Activated CD8-positive, alpha-beta T cell treated with anti-CD3 and anti-CD28 coated beads, Interleukin-2, amount 10 ng/mL, durations not matched to agents 7 days and 5 days (primary cell): ENCODE measurements around the gene SPEN. TPM values are rescaled to one million over a fixed set of nuclear protein-coding genes. Genes with fewer than 3 reads are reported as not detected.
"Not testable (repeated sequence)": the region's sequence is repeated elsewhere in the genome, so short reads cannot be mapped to it uniquely, and the experiment has no call there.

Experiments used
- ATAC-seq: fragments of 150-1000 bp; cut with Tn5 transposase; one replicate; pipeline ENCODE4 v1.10.0; 2021; ENCODE audit warnings: moderate library complexity
- CTCF ChIA-PET: fragments of 350-600 bp; sonication (Branson Sonifier 250); formaldehyde crosslinking; loops from one replicate; lab custom pipeline; 2021; ENCODE audit warnings: antibody characterized with exemption; lab: Charles Lee
- POLR2A ChIA-PET: fragments of 350-600 bp; sonication (Branson Sonifier 250); formaldehyde crosslinking; loops from one replicate; lab custom pipeline; 2021; ENCODE audit warnings: antibody characterized with exemption; lab: Charles Lee
- DNase-seq: peaks from one replicate; pipeline ENCODE4 v3.0.0-alpha.2; 2020
- H3K27ac Mint-ChIP-seq: one replicate; pipeline ENCODE4 v1.8.0; 2021; ENCODE audit warnings: mild to moderate bottlenecking, mixed read lengths
- H3K27me3 Mint-ChIP-seq: one replicate; pipeline ENCODE4 v1.8.0; 2021; ENCODE audit warnings: low read depth, mixed read lengths
- H3K36me3 Mint-ChIP-seq: one replicate; pipeline ENCODE4 v1.8.0; 2021; ENCODE audit warnings: low read depth, mixed read lengths
- H3K4me1 Mint-ChIP-seq: one replicate; pipeline ENCODE4 v1.8.0; 2021; ENCODE audit warnings: low read depth, mixed read lengths
- H3K4me3 Mint-ChIP-seq: one replicate; pipeline ENCODE4 v1.8.0; 2021; ENCODE audit warnings: mild to moderate bottlenecking, mixed read lengths
- H3K9me3 Mint-ChIP-seq: one replicate; pipeline ENCODE4 v1.8.0; 2022; ENCODE audit warnings: mixed read lengths; ENCODE audit not compliant: insufficient read depth
- total RNA-seq, 2 experiments: library from RNA; stranded (reverse); gene quantifications; one replicate each; pipeline ENCODE4 v1.2.3, GENCODE V29; 2021

Gene SPEN
- total RNA-seq, 2 experiments from 2014 or later, result 65.0 to 66.3 TPM

DNA sequence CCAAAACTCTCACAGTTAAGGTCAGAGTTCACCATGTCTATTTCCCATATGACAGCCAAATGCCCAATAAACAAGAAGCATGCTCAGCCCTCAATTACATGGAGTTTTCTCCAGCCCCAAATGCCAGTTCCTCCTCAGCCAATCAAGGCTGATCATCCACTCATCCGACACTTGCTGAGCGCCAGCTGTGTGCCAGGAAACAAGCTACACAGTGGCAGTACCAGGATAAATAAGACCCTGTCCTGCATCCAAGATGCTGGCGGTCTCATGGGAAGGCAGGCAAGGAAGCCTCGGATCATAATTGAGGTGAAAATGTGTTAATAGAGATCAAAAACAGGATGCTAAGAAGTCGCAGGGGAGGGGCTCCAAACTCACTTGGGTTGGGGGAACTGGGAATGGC is 120.7 kb downstream of the SPEN start:
- DNase-seq (no peak), ATAC-seq (no peak)
- ChIA-PET POLR2A (interaction anchor here (1.3 kb wide), 1 partner anchor 121 kb away, joined by 4 read pairs; the partner anchor contains the start of gene SPEN), CTCF (no interaction called here)
- peaks cover 56% of the 10 kb centered on the region for H3K36me3 Mint-ChIP-seq
- H3K27ac Mint-ChIP-seq, result no peak overlapping the region
- H3K9me3 Mint-ChIP-seq, result no peaks in the 10 kb centered on the region
- no peak overlapping the region for H3K4me3 Mint-ChIP-seq
- no peaks in the 10 kb centered on the region for H3K27me3 Mint-ChIP-seq
- peaks cover 61% of the 10 kb centered on the region for H3K4me1 Mint-ChIP-seq

DNA sequence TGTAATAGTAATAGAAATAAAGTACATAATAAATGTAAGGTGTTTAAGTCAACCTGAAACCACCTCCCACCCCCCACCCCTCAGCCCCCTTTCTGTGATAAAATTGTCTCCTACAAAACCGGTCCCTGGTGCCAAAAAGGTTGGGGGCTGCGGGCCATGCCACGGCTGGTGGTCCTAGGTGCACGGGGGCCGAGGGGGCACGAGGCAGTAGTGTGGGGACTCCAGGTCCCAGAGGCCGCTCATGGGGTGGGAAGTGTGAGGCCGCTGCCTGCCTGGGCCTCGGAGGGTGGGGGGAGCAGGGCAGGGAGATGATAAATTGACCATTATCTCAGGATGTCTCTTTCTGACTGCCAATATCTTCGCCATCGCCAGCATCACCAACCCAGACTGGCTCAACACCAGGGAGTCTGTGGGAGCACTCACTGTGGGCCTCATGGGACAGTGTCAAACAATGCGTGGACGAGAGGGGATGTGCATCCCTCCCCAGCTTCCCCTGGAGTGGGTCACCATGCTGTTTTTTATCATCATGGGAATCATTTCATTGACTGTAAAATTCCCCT is 121.9 kb downstream of the SPEN start:
- peaks cover 55% of the 10 kb centered on the region for H3K4me1 Mint-ChIP-seq
- no peaks in the 10 kb centered on the region for H3K9me3 Mint-ChIP-seq
- H3K27me3 Mint-ChIP-seq, result no peaks in the 10 kb centered on the region
- ATAC-seq (no peak), DNase-seq (no peak)
- POLR2A ChIA-PET, result interaction anchor here (0.6 to 1.3 kb wide), 4 partner anchors 117 to 135 kb away, joined by 3 to 4 read pairs (median 3); partner anchors contain the start of gene SPEN
- CTCF ChIA-PET, result interaction anchor here (0.9 kb wide), 1 partner anchor 41 kb away, joined by 3 read pairs; no protein-coding TSS in a partner anchor
- H3K27ac Mint-ChIP-seq, result no peak overlapping the region
- peaks cover 60% of the 10 kb centered on the region for H3K36me3 Mint-ChIP-seq
- no peak overlapping the region for H3K4me3 Mint-ChIP-seq

DNA sequence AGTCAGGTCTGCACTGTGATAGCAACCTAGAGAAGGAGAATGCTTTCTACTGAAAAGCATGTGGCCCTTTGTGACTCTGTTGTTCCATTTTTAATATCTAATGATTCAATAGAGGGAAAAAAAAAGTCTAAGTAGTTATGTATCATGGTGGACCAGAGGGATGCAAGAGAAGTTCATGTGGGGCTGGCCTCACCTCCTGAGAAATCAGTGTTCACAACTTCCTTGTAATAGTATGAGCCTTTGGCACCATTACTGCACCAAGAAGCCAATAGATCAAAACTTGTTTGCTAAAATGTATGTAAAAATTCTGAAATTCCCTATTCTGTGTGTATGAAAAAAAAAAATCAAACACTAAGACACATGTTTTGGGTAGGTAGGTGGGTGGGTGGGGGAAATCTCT is 123.4 kb downstream of the SPEN start:
- no peak overlapping the region for H3K4me3 Mint-ChIP-seq
- ChIA-PET POLR2A (interaction anchor here (0.7 kb wide), 1 partner anchor 9 kb away, joined by 3 read pairs; no protein-coding TSS in a partner anchor), CTCF (no interaction called here)
- H3K36me3 Mint-ChIP-seq, result peaks cover 56% of the 10 kb centered on the region
- no peaks in the 10 kb centered on the region for H3K27me3 Mint-ChIP-seq
- H3K9me3 Mint-ChIP-seq, result no peaks in the 10 kb centered on the region
- H3K27ac Mint-ChIP-seq, result no peak overlapping the region
- ATAC-seq, result no peak
- DNase-seq, result no peak
- H3K4me1 Mint-ChIP-seq, result peaks cover 50% of the 10 kb centered on the region

DNA sequence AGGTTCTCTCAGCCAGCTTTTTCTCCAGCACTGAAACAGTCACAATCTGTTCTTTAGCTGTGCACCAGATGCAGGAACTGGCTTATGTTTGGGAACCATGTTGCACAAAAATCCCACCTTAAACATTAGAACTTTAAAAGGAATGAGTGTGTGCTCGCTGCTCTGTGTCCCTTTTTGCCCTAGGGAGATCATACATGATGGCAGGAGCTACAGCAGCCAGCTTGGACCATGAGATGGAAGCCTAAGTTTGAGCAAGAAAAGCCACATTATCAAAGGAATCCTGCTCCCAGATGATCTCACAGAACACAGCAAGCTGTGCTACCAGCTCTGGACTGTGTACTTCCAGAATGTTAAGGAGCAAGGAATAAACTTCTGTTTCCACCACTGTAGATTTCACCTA is 124.9 kb downstream of the SPEN start:
- H3K9me3 Mint-ChIP-seq, result no peaks in the 10 kb centered on the region
- ChIA-PET CTCF (interaction anchor here (1.0 kb wide), 2 partner anchors 16 to 18 kb away, joined by 3 read pairs; no protein-coding TSS in a partner anchor), POLR2A (no interaction called here)
- DNase-seq, result no peak
- no peak for ATAC-seq
- peaks cover 51% of the 10 kb centered on the region for H3K36me3 Mint-ChIP-seq
- H3K4me3 Mint-ChIP-seq, result no peak overlapping the region
- H3K4me1 Mint-ChIP-seq, result peaks cover 46% of the 10 kb centered on the region
- H3K27me3 Mint-ChIP-seq, result no peaks in the 10 kb centered on the region
- H3K27ac Mint-ChIP-seq, result no peak overlapping the region

DNA sequence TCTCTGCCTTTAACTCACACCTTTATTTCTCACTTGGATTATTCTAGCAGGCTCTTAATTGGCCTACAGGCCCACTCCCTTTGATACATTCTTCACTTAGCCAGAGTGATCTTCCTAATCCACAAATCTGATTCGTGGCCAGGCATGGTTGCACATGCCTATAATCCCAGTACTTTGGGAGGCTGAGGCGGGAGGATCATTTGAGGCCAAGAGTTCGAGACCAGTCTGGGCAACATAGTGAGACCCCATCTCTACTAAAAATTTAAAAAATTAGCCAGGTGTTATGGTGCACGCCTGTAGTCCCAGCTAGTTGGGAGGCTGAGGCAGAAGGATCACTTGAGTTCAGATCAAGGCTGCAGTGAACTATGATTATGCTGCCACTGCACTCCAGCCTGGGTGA is 126.3 kb downstream of the SPEN start:
- ChIA-PET POLR2A (interaction anchor here (0.6 to 0.7 kb wide), 2 partner anchors 82 to 144 kb away, joined by 3 to 4 read pairs; no protein-coding TSS in a partner anchor), CTCF (interaction anchor here (0.9 to 1.6 kb wide), 2 partner anchors 20 to 22 kb away, joined by 3 to 4 read pairs; no protein-coding TSS in a partner anchor)
- DNase-seq (no peak), ATAC-seq (no peak)
- Mint-ChIP-seq H3K27ac (peak overlapping the region; percentile 17), H3K4me1 (peaks cover 33% of the 10 kb centered on the region), H3K27me3 (no peaks in the 10 kb centered on the region), H3K9me3 (no peaks in the 10 kb centered on the region), H3K4me3 (no peak overlapping the region), H3K36me3 (peaks cover 39% of the 10 kb centered on the region)

DNA sequence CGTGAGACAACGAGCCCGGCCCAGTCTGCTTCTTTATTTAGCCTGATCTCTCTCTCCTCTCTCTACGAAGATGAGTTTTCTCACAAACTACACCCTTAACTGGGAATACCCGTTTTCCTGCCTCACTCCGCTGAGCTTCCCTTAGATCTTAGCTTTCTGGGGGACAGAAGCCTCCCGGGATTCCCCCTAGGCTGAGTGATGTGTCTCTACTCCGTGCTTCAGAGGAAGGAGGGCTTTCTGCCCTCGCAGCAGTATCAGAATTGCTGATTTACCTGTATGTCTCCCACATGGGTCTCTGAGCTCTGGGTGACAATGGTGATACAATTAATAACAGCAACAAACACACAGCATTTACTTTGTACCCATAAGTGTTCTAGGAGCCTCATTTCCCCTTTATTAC is 127.3 kb downstream of the SPEN start:
- no peaks in the 10 kb centered on the region for H3K9me3 Mint-ChIP-seq
- ChIA-PET POLR2A (interaction anchor here (0.7 to 2.7 kb wide), 4 partner anchors 8 to 127 kb away, joined by 3 to 24 read pairs (median 5); partner anchors contain the start of gene SPEN), CTCF (interaction anchor here (1.6 to 2.5 kb wide), 5 partner anchors 20 to 160 kb away, joined by 4 to 13 read pairs (median 10); no protein-coding TSS in a partner anchor)
- DNase-seq, result no peak
- no peak for ATAC-seq
- peaks cover 32% of the 10 kb centered on the region for H3K4me1 Mint-ChIP-seq
- H3K27me3 Mint-ChIP-seq, result no peaks in the 10 kb centered on the region
- peak overlapping the region; percentile 79 for H3K27ac Mint-ChIP-seq
- peaks cover 30% of the 10 kb centered on the region for H3K36me3 Mint-ChIP-seq
- H3K4me3 Mint-ChIP-seq, result peak overlapping the region; percentile 88

DNA sequence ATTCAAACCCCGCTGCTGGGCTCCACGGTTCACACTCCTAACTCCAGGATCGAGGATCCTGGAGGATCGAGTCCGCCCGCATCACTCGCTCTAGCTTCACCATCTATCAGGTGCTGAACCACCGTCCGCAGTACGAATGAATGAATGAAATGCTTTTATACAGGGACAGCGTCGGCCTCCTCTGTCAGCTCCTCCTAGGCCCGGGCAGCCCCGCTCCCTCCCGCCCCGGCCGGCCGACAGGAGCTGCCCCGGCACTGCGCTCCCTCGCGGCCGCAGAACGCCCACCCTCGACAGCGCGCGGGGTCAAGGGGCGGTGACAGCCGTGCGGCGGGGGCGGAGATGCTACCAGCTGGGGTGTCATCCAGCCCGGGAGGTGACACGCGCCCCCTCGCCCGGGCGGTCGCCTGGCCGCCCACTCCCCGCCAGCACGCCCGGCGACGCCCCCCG is 127.9 kb downstream of the SPEN start:
- Mint-ChIP-seq H3K27me3 (no peaks in the 10 kb centered on the region), H3K4me3 (peak overlapping the region; percentile 88), H3K4me1 (peaks cover 30% of the 10 kb centered on the region), H3K27ac (peak overlapping the region; percentile 79), H3K36me3 (peaks cover 26% of the 10 kb centered on the region), H3K9me3 (no peaks in the 10 kb centered on the region)
- peak; percentile 76 for DNase-seq
- ATAC-seq, result peak; percentile 85
- POLR2A ChIA-PET, result interaction anchor here (0.7 to 2.7 kb wide), 6 partner anchors 9 to 142 kb away, joined by 3 to 24 read pairs (median 6); partner anchors contain the start of gene SPEN
- CTCF ChIA-PET, result interaction anchor here (1.1 to 2.5 kb wide), 11 partner anchors 12 to 183 kb away, joined by 4 to 13 read pairs (median 7); no protein-coding TSS in a partner anchor

DNA sequence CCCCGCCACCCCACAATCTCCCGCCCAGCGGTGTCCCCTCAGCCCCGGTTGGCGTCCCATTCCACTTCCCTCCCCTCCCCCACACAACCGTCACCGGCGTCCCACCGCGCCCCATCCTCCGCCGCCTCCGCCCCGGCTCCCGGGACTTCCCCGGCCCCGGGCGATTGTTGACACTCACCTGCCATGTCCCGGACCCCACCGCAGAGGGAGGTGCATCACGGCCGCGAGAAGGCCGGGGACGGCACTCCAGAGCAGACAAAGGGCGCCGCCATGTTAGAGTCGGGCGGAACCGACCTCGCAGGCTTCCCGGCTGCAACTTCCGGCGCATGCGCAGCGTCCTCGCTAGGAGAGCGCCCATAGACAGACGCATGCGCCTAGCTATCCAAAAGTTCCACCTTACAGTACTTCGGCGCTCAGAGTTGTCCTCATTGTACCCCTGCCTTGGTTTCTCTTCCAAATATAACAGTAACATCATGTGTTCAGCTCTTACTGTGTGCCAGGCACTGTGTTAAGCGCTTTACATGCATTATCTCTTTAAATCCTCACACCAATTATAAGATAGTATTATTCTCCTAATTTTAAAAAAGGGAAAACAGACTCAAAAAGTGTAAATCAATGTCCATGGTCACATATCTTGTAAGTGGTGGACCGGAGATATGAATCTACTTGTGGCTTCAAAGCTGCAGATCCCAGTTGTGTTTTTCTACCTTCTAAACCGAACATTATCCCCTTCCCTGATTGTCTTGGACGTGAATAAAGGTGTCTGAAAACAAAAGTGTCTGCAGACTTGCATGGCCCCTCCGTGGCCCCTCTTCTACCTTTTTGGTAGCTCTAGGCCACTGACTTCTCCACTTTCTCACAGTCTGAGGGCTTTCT is 128.5 kb downstream of the SPEN start, which contains the start of gene ZBTB17:
ZBTB17 (minus strand) TSS at position 297 of the 876 bp plus-strand sequence. CDS start 27,606 bp downstream, outside the sequence.
- H3K36me3 Mint-ChIP-seq, result peaks cover 22% of the 10 kb centered on the region
- peak within 1 kb of the TSS; percentile 88 for H3K4me3 Mint-ChIP-seq
- peak within 1 kb of the TSS; percentile 80 for H3K27ac Mint-ChIP-seq
- ATAC-seq (peak; percentile 94), DNase-seq (peak; percentile 96)
- H3K4me1 Mint-ChIP-seq, result peaks cover 30% of the 10 kb centered on the region
- CTCF ChIA-PET, result interaction anchor here (0.7 to 2.5 kb wide), 11 partner anchors 11 to 184 kb away, joined by 3 to 13 read pairs (median 7); partner anchors contain the start of gene SPEN
- no peaks in the 10 kb centered on the region for H3K27me3 Mint-ChIP-seq
- POLR2A ChIA-PET, result interaction anchor here (0.8 to 2.7 kb wide), 7 partner anchors 9 to 142 kb away, joined by 3 to 24 read pairs (median 5); partner anchors contain the start of gene SPEN
- H3K9me3 Mint-ChIP-seq, result no peaks in the 10 kb centered on the region

DNA sequence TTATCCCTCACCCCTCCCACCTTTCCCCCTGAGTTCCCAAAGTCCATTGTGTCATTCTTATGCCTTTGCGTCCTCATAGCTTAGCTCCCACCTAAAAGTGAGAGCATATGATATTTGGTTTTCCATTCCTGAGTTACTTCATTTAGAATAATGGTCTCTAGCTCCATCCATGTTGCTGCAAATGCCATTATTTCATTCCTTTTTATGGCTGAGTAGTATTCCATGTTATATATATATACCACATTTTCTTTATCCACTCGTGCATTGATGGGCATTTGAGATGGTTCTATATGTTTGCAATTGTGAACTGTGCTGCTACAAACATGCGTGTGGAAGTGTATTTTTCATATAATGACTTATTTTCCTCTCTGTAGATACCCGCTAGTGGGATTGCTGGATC is 130.4 kb downstream of the SPEN start:
- ATAC-seq, CTCF ChIA-PET, H3K27ac Mint-ChIP-seq, DNase-seq, POLR2A ChIA-PET, H3K27me3 Mint-ChIP-seq, H3K9me3 Mint-ChIP-seq, H3K4me3 Mint-ChIP-seq: not testable (repeated sequence)
- H3K36me3 Mint-ChIP-seq, result peaks cover 10% of the 10 kb centered on the region
- peaks cover 24% of the 10 kb centered on the region for H3K4me1 Mint-ChIP-seq

DNA sequence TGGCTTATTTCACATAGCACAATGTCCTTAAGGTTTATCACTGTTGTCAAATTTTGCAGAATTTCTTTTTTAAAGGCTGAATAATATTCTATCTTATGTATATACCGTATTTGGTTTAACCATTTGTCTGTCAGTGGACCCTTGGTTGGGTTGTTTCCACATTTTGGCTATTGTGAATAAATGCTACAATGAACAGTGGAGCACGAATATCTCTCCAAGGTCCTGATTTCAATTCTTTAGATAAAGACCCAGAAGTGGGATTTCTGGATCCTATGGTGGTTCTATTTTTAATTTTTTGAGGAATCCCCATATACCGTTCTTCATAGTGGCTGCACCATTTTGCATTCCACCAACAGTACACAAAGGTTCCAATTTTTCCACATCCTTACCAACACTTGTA is 134.2 kb downstream of the SPEN start:
- ChIA-PET CTCF (no interaction called here), POLR2A (no interaction called here)
- ATAC-seq (no peak), DNase-seq (no peak)
- Mint-ChIP-seq H3K27ac (no peak overlapping the region), H3K27me3 (no peaks in the 10 kb centered on the region), H3K4me1 (peaks cover 2% of the 10 kb centered on the region), H3K4me3 (no peak overlapping the region), H3K9me3 (no peaks in the 10 kb centered on the region), H3K36me3 (no peaks in the 10 kb centered on the region)

DNA sequence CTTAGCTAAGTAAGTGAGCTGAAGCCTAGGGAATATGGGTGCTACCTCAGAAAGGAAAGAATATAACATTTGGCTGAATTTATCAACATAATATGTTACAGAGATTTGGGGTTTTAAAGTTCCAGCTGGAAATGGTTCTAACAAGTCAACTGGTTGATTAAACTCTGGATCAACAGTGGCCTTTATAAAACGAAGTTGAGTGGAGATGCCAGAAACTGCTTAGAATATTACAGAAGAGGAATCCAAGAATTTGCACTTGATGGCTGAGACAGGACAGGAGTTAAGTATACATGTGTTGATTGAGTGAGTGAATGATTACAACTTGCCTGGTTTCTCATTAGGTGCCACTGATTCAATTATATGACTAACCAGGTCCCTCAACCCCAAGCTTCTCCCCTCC is 135.8 kb downstream of the SPEN start:
- CTCF ChIA-PET, result no interaction called here
- Mint-ChIP-seq H3K4me3 (no peak overlapping the region), H3K36me3 (no peaks in the 10 kb centered on the region), H3K9me3 (no peaks in the 10 kb centered on the region), H3K4me1 (no peaks in the 10 kb centered on the region), H3K27me3 (no peaks in the 10 kb centered on the region), H3K27ac (no peak overlapping the region)
- no peak for ATAC-seq
- no peak for DNase-seq
- POLR2A ChIA-PET, result no interaction called here
